ENCODE results near the gene L3MBTL1. TPM values are rescaled to one million over a fixed set of nuclear protein-coding genes. Genes with fewer than 3 reads are reported as not detected.

The L3MBTL1 gene
- total RNA-seq, 2 experiments from 2014 or later, result 7.0 to 7.3 TPM

DNA sequence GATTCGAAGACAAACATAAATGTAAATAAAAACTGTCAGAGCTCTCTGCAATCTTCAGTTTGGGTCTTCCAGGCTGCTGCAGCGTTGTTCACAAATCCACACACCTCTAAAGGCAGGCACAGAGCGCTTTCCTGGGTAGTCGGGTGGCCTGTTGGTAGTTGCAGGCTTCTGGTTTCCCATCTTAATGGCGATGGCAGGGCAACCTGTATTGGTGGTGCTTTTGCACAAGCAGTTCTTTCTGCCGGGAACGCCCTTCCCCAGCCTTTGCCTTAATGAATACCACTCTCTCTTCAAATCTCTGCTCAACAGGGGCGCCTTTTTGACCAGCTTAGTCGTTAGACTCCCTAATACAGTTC lies 82.5 kb downstream of the L3MBTL1 start:
- ChIA-PET CTCF (interaction anchor here (1.0 to 1.2 kb wide), 3 partner anchors 30 to 144 kb away, joined by 3 read pairs; no protein-coding TSS in a partner anchor), POLR2A (interaction anchor here (0.7 to 1.6 kb wide), 5 partner anchors 81 to 326 kb away, joined by 3 to 8 read pairs (median 3); partner anchors contain the start of gene SRSF6)
- Mint-ChIP-seq H3K36me3 (ENCODE audit: low read depth) (peaks cover 1% of the 10 kb centered on the region), H3K4me3 (peak overlapping the region; percentile 85), H3K4me1 (ENCODE audit: low read depth) (peaks cover 11% of the 10 kb centered on the region), H3K27ac (peak overlapping the region; percentile 95), H3K9me3 (no peaks in the 10 kb centered on the region), H3K27me3 (no peaks in the 10 kb centered on the region)
- DNase-seq (peak; percentile 30), ATAC-seq (no peak)
- intact Hi-C loops (cut with micrococcal nuclease), result no loop called here
- TF ChIP-seq, protein P1, sequence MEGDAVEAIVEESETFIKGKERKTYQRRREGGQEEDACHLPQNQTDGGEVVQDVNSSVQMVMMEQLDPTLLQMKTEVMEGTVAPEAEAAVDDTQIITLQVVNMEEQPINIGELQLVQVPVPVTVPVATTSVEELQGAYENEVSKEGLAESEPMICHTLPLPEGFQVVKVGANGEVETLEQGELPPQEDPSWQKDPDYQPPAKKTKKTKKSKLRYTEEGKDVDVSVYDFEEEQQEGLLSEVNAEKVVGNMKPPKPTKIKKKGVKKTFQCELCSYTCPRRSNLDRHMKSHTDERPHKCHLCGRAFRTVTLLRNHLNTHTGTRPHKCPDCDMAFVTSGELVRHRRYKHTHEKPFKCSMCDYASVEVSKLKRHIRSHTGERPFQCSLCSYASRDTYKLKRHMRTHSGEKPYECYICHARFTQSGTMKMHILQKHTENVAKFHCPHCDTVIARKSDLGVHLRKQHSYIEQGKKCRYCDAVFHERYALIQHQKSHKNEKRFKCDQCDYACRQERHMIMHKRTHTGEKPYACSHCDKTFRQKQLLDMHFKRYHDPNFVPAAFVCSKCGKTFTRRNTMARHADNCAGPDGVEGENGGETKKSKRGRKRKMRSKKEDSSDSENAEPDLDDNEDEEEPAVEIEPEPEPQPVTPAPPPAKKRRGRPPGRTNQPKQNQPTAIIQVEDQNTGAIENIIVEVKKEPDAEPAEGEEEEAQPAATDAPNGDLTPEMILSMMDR (IDR thresholded peaks at IDR 0.05), result no peak

DNA sequence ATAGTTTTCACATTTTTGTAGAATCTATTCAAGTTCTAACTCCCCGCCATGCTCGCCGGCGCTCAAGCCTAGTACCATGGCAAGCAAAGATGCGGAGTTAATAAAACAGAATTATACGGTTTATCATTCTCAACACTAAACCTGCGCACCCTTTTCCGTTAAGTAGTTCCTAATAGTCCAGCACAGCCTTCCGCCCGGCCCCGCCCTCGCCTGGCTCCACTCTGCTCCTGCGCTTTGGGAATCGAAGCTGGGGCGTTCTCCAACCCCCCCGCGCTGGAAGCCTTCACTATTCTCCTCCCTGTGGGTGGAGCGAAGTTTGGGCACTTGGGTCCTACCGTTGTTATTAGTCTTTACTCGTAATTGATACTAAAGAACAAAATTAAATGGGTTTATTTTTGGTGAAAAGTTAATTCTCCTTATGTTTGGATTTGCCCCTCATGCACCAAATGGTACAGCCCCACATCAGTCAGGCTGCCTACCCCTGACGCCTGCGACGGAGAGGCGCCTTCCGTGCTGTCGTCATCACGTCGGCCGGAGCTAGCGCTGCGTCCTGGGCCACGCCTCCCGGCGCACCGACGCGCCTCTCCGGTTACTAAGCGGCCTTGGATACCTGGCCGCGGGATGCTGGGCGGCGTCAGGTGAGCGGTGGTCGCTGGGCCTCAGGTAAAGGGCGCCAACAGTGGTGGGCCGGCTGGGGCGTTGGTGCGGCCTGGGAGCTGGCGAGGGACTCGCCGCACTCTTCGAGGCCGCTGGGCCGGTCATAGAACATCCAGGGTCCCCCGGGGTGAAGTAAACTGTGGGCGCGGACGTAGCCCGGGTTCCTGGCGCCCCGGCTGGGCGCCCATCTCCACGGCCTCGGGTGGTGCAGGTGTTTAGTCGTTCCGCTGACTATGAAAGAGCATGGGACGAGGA lies 83.2 kb downstream of the L3MBTL1 start, which contains the start of gene IFT52:
Gene IFT52, plus strand, starts transcription at position 546 of the 912 bp plus-strand sequence. CDS start 3,762 bp downstream, outside the sequence.
- Mint-ChIP-seq H3K27ac (peak within 1 kb of the TSS; percentile 95), H3K4me3 (peak within 1 kb of the TSS; percentile 85), H3K36me3 (ENCODE audit: low read depth) (peaks cover 1% of the 10 kb centered on the region), H3K9me3 (no peaks in the 10 kb centered on the region), H3K27me3 (no peaks in the 10 kb centered on the region), H3K4me1 (ENCODE audit: low read depth) (peaks cover 11% of the 10 kb centered on the region)
- TF ChIP-seq, protein P1 (IDR thresholded peaks at IDR 0.05), result no peak
- ChIA-PET POLR2A (interaction anchor here (0.7 to 1.6 kb wide), 7 partner anchors 77 to 326 kb away, joined by 3 to 8 read pairs (median 3); partner anchors contain the start of gene SRSF6), CTCF (interaction anchor here (0.8 to 1.2 kb wide), 5 partner anchors 29 to 243 kb away, joined by 3 read pairs; no protein-coding TSS in a partner anchor)
- ATAC-seq, result peak; percentile 99
- DNase-seq, result peak; percentile 92
- intact Hi-C loops (cut with micrococcal nuclease), result no loop called here

Other genes starting within 250 kb of the L3MBTL1 start
- gene SRSF6, start 49.8 kb upstream of the L3MBTL1 start, total RNA-seq, result 100 to 1,000 TPM; 112 to 114 TPM
- gene SGK2, start 51.3 kb downstream of the L3MBTL1 start, total RNA-seq, result under 1 TPM; 0.16 to 0.50 TPM
- gene IFT52, start 83.2 kb downstream of the L3MBTL1 start, total RNA-seq, result 10 to 100 TPM; 14.2 to 15.7 TPM
- 10 to 100 TPM; 93.6 to 96.4 TPM for gene MYBL2, start 159.4 kb downstream of the L3MBTL1 start, total RNA-seq
- not detected for gene GTSF1L, start 219.3 kb downstream of the L3MBTL1 start, total RNA-seq

Data from activated CD8-positive, alpha-beta T cell treated with anti-CD3 and anti-CD28 coated beads for 36 hours (primary cell).